ENCODE data around the gene DACH1.

DNA sequence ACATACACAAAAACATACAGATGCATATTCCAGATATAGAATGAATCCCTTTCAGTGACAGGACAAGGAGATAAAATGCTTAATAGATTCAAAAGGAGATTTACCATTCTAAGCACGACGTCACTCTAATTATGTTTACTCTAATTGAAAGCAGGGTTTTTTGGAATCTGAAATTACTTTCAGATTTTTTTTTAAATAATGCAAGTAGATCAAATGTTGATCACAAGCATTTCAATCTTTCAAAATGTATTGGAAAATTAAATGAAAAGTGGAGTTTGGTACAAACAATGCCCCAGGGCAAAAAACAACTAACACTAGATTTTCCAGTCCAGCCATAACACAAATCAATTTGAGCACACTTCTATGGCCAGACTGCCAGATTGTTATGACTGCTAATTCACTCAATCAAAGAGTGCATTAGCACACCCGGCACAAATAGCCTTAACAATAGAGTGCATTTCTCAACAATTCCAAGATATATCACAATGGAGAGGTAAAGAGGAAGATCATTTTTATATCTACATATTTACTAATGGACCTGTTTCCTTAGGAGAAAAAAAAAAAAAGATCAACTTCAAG is 4.3 kb upstream of the DACH1 start:
- TF ChIP-seq EZH2 (IDR thresholded peaks at IDR 0.05; ENCODE audit: borderline replicate concordance), result no peak
- TF ChIP-seq CTCF (IDR thresholded peaks at IDR 0.05; ENCODE audit: poor library complexity), result no peak
- no peak for TF ChIP-seq EZH2phosphoT487 (IDR thresholded peaks at IDR 0.05; ENCODE audit: low read depth, severe bottlenecking, unreplicated experiment)

Data from hepatocyte (in vitro differentiated cells).